NCI-H446 (cell line): ENCODE data around the gene VPS13D.
"Not testable (repeated sequence)": the region's sequence is repeated elsewhere in the genome, so short reads cannot be mapped to it uniquely, and the experiment has no call there.

Source experiments
- DNase-seq, 2 experiments: peaks; one replicate each; lab custom pipeline; 2025; lab: John Stamatoyannopoulos, UW

VPS13D gene

DNA sequence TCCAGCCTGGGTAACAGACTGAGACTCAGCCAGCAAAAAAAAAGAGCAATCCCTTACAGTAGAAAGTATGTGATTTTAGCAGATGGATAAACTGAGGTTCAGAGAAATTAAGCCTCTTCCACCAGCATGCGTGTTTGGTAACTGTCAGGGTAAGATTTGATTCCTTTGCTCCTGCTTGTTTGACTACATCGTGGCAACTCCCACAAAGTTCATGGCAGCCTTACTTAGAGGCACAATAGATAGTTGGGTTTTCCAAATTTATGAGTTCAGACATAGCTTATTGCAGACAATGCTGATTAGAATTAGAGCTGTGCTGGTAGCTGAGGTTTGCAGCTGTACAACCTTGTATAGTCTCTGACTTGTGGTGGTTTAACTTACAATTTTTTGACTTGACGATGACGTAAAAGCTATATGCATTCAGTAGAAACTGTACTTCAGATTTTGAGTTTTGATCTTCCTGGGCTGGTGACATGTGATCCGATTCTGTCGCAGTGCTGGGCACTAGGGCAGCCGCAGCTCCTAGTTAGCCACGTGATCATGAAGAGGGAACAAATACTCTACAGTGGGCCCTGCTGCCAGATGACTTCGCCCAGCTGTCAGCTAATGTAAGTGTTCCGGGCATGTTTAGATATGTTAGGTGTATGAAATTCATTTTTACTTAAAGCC lies 220.4 kb downstream of the VPS13D start:
- DNase-seq: peak in 1 of 2 experiments; percentile 34

DNA sequence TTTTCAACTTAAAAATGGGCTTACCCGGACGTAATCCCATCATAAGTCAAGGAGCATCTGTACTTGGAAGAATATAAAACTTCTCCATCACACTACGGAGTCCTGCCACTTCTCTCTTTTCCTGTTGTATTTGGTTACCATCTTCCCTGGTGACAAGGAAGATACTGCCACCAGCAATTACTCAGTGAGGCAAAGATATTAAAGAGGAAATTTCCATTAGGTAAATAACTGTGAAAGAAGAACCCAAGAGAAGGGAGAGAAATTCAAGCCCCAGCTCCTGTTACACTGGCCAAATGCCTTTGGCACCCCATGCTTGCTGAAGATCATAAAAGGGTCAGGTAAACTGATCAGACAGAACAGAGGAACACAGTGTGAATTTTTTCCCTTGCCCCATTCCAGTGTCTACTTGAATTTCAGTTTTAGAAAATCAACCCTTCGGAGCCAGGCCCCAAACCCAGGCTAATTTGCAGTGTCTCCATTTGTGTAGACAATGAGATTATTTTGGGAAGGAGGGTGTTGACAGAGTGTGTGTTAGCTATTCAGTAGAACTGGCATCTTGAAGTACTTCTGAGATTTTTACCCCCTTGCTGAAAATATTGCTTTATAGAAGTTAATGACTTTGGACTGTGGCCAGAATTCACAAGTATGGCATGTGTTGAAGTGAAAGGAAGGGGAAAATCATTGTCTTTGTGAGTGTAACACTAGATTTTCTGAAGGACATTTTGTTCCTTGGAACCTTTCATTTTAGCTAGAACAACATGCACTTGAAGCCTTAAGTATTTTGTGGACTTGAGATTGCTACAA lies 221.1 kb downstream of the VPS13D start:
- peak in 1 of 2 experiments; percentile 63 for DNase-seq

DNA sequence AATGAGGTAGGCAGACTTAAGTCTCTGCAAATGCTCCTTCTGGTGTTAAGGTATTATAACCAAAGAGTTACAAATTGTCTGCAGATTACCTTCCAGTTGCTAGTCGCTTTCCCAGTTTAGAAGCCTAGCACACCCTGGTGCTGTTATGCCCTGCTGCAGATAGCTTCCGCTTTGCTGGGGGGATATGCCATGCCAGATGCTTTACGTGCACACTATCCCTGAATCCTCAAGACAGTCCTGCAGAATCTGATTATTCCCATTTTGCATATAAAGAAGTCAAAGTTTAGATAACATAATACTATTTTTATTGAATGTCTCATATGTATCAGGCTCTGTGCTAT lies 221.7 kb downstream of the VPS13D start:
- DNase-seq: no peak

DNA sequence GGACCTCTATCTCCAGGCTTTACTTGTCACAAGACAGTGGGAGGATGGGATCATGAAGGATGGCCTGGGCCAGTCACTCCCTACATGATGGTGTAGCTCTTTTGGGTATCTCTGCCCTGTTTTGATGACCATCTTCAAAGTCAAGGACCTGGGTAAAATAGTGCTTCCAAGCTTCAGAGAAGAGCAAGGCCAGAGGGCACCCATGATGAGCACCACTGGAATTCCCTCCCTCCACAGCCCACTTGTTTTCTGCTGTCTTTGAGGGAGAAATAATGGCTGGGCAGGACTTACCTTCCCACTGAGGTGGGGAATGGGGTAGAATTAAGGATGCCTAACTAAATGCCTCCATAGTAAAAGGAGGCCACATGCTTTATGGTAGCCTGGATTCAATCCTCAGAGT lies 222.4 kb downstream of the VPS13D start:
- DNase-seq: no peak

DNA sequence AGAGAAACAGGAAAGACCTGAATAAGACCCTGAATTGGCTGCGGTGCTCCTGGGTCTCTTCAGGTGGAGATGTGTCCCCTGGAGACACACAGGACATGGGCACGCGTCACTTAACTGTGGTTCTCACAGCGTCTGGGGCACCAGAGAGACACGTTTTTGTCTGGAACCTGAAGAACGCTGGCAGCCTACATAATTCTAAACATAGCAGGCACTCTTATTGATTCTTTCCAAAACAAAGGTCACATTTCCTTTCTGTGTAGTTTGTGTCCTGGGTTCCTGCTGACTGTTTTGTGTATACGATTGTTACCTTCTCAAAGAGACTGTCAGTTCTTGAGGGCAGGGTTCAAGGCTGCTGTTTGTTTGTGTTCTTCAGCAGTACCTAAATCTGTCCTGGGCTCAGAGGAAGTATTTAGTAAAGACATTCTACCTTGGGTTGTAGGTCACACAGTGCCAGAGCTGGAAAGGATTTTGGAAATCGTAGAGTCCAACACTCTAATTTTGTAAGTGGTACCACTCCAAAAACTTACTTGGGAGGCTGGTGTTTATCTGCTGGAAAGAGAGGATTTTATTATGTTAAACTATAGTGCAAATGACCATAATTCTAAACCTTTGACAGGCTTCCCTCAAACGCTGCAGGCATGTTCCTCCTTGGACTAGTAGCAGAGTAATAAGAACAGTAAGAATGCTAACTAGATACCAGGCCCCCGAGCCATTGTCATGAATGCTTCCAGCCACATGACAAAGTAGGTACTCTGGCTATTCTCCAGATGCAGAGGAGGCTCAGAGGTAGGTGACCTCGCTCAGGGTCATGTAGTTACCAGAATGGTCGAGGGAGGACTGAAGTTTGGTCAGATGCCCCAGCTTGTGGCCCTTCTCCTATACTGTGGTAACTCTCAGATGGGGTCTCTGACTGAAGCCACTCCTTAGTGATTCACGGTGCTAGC lies 223.8 kb downstream of the VPS13D start:
- DNase-seq: no peak

DNA sequence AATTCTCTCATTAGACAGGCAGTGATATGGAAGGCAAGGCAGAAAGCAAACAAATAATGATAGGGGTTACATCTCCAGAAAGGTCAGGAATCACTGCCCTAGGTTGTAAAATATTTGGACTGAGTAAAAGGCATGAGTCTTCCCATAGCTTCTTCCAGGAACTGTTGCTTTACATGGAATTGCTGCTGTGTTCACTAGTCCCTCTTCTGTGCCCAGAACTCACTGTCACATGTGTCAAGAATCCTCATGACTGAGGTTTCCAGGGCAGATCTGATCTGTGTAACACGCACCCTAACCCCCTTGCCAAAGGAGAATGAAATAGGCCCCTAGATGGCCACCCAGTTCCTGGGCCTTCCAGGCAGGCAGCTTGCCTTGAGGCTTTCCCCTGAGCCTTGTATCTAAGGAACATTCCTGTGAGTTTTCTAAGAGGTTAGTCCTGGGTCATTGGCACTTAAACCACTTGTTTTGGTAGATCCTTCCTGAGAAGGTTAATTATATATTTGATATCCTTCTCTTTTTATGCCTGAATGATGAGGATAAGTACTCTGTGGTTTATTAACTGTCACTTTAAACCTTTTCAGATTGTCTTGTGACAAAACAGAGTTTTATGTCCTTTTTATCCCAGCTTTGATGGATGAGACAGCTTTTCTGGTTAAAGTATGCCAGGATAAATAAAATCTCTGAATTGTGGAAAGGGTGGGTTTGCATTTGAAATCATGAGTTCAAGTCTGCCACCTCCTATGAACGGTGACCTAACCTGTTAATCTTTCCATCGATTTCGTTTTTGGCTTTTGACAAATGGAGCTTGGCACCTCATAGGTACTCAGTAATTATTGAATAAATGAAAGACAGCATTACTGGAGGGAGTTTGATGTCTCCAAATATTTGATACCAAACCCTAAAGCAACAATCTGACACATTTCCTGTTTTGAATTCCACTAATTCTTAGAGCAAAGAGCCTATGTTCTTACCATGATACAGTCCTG lies 224.9 kb downstream of the VPS13D start:
- no peak for DNase-seq

DNA sequence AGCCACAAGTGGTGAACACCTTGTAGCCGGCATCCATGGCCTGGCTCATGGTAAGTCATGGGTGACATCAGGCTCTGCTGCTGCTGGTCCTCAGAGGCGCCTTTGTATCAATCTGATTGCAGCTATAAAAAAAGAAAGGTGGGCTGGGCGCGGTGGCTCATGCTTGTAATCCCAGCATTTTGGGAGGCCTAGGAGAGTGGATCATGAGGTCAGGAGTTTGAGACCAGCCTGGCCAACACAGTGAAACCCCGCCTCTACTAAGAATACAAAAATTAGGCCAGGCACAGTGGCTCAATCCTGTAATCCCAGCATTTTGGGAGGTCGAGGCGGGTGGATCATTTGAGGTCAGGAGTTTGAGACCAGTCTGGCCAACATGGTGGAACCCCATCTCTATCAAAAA lies 226.3 kb downstream of the VPS13D start:
- DNase-seq: not testable (repeated sequence)

DNA sequence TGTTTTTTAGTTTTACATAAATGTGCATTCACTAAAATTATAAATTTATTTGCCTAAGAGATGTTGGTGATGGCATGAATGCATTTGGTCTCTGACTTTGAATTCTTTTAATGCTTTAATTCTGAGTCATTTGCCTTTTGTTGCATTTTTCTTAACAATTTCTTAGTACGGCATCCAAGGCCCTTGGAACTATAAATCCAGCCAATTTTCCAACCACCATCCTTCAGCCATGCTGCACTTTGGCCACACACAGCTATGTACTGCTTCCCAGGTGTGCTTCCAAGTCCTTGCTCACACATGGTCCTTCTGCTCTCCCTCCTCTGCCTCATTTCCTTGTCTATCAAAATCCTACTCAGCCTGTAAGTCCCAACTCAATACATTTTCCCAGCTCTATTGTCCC lies 227.1 kb downstream of the VPS13D start:
- no peak for DNase-seq

DNA sequence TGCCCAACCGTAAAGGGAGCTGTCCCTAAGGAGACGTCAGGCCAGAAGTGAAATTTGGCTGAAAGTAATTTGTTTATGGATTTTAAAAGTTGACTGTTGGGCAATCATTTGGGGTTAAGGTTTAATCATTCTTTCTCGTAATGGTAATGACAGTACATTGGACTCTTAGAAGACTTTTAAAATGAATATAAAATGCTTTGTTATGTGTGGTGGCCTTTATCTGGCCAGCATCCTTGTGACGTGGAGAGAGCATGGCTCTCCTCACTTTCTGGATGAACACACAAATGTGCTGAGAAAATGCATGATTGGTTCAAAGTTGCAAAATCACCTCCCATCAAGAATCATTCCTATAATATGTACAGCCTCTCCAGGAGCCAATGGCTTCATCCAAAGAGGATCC lies 227.9 kb downstream of the VPS13D start:
- no peak for DNase-seq

DNA sequence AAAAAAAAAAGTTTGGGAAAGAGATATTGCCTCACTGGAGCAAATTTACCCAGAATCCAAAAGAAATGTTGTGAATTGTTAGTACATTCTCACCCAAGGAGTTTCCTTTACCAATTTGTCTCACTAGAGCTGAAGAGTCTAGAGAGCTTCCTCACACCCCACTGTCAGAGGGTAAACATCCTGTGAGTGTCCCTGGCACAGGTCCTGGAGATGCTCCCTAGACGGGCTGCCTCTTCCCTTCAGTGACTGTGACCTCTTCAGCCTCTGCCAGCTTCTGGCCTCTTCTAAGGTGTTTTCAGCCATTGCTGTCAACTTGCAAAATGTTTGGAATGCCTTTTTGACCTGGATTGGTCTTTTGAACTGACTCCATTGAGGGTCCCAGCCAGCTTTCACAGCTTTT lies 228.7 kb downstream of the VPS13D start:
- DNase-seq: no peak

DNA sequence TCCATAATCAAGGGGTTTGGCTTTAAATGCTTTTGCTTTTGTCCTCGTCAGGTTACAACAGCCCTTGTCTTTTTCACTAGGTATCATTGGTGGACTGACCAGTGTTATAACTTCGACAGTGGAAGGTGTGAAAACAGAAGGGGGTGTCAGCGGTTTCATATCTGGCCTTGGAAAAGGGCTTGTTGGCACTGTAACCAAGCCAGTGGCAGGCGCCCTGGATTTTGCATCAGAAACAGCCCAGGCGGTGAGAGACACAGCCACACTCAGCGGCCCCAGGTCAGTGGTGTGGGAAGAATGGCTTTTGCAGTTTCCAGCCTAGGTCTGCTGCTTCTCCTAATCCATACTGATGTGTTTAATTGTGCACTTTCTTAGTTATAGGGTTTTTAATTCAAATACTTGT lies 230.3 kb downstream of the VPS13D start:
- DNase-seq: no peak

DNA sequence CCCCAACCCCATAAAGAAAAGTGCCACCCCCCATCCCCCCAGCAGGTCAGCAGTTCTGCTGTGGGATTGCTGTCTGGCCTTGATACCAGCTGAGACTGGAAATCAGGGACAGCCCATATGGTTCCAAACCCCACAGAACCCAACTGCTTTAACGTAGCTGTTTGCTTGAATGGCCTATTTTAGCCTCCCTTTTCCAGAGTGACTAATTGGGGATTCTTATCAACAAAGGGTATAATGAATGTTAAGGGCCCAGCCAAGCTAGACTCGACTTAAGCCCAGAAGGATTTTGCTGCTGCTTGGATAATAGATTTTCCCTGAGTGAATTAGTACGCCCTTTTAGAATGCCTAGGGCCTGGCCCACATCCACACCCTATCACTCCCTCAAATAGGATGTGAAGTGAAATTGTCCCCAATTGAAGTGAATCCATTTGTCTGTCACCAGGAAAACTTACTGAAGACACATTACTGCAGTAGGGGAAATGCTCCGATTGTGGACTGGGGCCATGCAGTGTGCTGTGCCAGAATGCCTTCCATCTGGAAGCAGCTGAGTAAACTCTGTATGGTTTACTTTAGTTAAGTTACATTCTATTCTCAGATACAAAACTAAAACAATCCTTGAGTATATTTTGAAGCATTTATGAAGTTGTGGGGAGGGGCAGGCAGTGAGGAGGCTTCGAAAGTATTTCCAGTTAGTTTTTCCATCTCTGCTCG lies 231.2 kb downstream of the VPS13D start:
- DNase-seq: peak in 1 of 2 experiments; percentile 35

DNA sequence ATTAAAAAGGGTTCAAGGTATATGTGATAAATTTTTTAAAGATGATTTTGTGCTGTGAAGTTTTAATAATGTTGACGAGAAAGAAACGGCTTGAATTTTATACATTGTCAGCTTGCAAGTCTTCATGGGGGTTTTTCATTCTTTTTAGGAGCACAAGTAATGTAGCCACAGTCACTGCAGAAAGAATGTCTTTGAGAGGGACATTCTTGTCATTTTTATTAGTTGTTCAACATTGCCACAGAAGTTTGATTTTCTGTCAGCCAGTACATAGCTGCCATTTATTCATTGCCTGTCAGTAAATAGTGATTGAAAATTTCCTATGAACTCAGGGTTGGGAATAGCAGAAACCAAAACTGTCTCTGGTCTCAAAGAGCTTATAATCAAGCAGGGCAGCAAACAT lies 231.9 kb downstream of the VPS13D start:
- DNase-seq: no peak

DNA sequence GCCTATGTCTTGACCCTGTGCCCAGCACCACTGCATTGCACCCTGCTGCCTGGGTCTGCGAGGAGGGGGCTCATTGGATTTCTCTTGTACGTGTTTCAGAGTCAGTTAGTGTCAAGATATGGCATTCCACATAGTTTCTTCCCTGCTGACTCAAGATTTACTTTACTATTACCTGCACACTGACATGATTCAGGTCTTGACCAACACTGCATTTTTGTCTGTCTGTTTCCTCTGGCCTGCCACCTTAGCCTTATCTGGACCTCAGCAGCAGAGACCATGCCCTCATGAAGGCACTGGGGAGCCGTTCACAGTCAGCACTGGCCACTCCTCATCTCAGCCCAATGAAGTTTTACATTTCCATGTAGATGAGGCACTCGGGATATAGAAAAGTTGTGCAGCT lies 232.8 kb downstream of the VPS13D start:
- no peak for DNase-seq

DNA sequence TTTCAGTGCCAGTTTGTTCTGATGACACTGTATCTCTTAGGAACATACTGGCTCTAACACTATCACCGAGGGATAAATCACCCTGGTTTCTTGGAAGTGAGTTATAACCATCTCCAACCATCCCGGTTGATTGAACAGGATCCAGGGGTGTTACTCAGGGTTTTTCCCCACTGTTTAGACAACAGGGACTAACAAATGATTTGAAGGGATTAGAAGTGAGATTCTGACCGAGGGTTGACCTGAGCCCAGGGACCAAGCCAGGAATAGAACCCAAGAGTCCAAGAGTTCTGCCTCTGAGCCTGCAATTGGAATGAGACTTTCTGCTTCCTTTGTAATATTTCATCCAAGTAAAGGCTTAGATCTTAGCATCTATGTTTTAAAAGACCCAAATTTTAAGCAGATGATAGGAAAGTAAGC lies 234.2 kb downstream of the VPS13D start:
- DNase-seq: no peak

DNA sequence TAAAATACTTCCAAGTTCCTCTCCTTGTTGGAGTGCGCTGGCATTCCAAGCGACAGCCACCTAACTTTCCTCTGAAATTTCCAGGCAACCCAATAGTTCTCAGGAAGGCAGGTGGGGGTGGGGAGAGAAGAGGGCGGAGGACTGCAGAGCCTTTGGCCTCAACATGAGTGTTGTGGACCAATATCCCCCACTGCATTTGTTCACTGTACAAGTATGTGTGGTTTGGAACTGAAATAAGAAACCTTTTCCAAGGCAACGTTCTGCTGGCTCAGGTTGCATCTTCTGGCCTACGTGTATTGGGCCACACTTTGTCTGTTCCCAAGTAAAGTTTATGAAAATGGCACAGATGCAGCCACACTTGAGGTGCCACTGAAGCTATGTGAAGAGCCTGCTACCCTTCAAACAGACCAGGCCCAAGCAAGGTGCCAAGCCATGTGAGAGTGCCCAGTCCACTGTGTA lies 234.8 kb downstream of the VPS13D start:
- DNase-seq: no peak

DNA sequence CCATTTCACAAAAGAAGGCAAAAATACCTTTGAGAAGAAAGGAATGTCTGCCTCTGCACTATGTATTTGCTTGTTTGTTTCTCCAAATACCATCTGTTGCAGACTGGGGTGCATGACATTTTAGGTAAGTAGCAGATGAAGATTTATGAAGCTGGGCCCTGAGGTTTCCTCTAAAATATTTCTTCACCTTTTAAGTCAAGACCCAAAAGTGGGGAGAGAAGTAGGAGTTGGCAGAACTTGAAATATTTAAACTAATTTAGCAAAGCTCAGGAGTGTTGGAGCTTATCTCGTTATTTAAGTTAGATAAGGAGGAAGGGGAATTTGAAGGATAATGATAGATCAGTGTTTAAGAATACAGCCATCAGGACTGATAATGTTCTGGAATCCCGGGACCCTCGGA lies 235.3 kb downstream of the VPS13D start:
- no peak for DNase-seq

DNA sequence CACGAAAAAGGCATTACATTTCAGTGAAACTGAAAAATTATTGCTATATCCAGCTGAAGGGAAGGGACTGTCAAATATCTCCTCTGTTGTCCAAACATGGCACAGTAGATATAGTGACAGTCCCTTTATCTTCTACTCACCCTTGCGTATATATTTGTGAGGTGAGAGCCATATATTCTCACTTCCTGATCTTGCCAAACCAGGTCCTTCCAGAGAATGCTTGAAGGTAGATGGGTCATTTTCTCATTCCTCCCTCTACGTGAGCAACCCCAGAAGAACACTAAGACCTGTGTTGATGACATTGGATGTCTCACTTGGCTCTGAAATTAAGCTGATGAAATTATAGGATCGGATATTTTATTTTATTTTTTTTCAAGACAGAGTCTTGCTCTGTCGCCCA lies 237.0 kb downstream of the VPS13D start:
- no peak for DNase-seq

DNA sequence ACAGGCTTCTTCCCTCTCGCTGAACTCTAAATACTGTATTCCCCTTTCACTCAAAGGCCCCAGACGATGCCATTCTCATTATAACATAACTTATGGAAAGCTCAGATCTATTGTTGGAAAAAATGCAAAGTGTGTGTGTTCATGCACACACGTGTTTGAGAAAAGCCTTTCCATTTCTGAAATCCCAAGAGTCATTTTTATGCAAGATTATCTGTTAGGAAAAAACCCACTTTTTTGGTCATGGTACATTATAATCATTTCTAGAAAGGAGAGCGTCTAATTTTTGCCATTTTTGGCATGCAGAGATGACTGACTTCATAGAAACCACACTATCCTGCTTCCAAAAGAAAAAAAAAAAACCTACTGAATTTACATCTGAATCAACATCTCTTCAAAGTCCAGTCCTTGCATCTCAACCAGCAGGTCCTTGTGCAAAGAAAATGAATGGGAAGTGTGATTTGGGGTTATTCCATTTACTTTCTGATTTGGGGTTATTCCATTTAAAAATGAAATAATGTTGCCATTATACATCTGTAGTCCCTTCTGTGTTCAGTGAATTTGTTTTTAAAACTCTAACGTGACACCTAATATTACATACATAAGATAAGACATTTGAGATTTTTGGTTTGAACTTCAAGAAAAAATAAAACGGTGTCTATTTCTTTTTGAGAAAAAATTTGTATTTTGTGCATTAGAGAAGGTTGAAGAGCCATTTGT lies 237.9 kb downstream of the VPS13D start:
- DNase-seq: no peak

DNA sequence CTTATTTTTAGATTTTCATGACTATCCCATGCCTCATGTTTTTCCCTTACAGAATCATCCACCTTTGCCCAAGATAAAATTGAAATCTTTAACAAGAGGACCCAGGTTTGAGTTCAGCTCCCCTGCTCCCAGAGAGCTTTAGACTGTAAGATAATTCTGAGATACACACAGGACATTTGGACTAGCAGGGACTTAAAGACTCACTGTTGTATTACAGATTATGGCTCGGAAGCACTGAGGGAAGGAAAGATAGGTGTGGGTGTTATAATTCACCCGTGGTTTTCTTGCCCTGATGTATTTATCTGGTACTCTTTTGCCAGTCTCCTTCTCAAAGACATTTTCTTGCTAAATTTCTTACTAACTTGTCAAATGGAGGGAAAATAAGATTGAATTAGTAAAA lies 238.5 kb downstream of the VPS13D start:
- DNase-seq: no peak
